ENCODE data around the gene ACKR2.
"Not testable (repeated sequence)": the region's sequence is repeated elsewhere in the genome, so short reads cannot be mapped to it uniquely, and the experiment has no call there.

The ACKR2 gene

DNA sequence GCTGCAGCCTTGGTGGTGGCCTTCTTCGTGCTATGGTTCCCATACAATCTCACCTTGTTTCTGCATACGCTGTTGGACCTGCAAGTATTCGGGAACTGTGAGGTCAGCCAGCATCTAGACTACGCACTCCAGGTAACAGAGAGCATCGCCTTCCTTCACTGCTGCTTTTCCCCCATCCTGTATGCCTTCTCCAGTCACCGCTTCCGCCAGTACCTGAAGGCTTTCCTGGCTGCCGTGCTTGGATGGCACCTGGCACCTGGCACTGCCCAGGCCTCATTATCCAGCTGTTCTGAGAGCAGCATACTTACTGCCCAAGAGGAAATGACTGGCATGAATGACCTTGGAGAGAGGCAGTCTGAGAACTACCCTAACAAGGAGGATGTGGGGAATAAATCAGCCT lies 56.0 kb downstream of the ACKR2 start:
- no peak for DNase-seq

DNA sequence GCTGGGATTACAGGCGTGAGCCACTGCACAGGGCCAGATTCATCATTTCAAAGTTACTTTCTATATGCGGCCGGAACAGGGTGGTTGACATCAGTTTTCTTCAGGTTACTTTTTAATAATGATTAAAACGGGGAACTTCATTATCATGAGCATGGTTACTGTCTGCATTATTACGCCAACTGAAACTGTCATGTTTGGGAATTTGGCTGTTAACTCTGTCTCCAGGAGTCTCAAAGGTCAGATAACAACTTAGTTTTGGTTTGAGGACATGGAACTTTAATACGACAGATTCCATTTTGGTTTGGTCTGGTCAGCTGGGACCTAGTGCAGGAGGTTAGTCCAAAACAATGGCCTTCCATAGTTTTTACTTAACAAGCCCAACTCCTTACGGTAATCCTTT lies 57.9 kb downstream of the ACKR2 start:
- no peak for DNase-seq

DNA sequence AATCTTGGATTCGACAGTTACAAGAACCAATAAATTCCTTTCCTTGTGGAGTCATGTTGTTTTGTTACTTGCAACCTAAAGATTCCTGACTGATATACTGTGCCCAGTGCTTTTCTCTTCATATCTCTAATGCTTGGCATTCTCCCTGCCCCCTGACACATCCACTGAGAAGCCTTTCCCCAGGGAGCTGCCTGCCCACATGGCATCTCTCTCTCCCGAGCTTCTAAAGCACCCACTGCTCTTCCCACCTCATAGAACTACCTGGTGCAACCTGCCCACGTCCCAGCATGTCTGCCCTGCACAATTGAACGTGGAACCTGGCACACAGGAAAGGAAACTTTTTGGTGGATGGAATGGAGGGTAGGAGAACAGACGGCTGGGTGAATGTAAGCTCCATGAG lies 59.6 kb downstream of the ACKR2 start:
- no peak for DNase-seq

- DNase-seq, result no peak
Measured at GRCh38 chr3:42871592-42872196, 62.4 kb downstream of the ACKR2 start.

- no peak for DNase-seq
Measured at GRCh38 chr3:42872718-42873117, 63.5 kb downstream of the ACKR2 start.

DNA sequence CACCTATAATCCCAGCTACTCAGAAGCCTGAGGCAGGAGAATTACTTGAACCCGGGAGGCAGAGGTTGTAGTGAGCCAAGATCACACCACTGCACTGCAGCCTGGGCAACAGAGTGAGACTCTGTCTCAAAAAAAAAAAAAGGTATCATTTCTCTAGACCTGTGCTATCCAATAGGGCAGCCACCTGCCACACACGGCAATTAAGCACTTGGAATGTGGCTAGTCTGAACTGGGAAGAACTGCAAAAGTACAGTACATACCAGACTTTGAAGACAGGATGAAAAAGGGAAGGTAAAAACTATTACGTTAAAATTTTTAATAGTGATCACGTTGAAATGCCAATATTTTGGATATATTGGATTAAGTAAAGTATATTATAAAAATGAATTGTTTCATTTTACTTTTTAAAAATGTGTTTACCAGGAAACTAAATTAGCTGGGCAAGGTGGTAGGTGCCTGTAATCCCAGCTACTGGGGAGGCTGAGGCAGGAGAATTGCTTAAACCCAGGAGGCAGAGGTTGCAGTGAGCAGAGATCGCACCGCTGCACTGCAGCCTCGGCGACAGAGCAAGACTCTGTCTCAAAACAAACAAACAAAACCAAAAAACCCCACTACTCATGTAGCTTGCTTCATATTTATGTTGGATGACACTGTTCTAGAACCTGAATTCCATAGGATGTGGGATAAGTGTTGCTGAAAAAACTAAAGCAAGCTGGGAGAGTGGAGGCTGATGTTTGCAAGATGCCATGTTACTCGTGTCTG lies 64.2 kb downstream of the ACKR2 start:
- no peak for DNase-seq

DNA sequence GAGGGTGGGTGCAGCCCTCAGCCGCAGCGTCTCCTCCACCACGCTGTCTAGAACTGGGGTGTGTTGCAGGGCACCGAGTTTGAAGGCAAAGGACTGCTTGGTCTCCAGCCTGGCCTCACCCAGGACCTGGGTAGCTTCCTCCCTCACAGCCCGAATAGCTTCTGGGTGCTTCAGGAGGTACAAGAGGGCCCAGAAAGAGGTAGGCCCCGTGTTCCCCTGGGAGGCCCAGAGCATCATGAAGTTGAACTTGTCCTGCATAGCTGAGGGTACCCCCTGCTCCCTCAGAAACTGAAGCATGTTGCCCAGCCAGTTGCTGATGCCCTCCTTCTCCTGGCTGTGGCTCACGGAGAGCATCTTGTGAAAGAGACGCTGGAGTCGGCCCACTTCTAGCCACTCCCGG lies 65.5 kb downstream of the ACKR2 start:
- no peak for DNase-seq

- DNase-seq, result no peak
Measured at GRCh38 chr3:42875325-42876151, 66.3 kb downstream of the ACKR2 start, which contains the start of gene CYP8B1. CYP8B1 (minus strand) TSS chr3:42875879; CDS start chr3:42875816, 63 bp downstream.

GRCh38 chr3:42876401-42876800 lies 67.2 kb downstream of the ACKR2 start:
- no peak for DNase-seq

DNA sequence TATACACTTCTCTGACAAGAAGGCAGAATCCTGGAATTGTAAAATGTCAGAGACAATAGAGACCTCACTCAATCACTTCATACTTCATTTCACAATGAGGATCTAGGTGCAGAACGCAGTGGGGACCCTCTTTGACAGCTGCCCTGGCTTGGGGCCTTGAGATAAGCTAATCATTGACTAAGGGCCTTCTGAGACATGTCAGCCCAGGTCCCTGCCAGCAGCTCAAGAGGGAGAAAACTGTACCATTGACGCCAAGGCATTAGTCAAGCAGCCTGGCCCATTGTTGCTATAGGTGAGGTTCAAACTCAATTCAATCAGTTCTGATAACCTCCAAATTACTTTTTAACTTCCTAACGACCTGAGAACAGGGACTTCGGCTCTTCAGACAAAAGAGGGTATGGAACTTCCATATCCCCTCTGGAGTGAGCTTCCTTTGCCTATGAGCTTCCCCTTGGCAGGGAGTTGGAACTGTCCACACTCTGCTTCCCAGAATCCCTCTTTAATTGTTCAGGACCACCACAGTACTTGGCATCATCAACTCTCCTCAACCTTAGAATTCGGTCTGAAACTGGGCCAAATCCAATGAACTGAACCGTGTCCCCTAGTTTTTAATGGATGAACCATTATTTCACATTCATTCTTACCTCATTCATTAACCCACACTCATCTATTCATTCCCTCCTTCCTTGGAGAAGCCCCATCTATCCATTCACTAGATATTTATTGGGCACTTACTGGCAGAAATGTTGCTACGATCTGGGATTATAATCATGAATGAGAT lies 67.9 kb downstream of the ACKR2 start:
- DNase-seq, result no peak

DNA sequence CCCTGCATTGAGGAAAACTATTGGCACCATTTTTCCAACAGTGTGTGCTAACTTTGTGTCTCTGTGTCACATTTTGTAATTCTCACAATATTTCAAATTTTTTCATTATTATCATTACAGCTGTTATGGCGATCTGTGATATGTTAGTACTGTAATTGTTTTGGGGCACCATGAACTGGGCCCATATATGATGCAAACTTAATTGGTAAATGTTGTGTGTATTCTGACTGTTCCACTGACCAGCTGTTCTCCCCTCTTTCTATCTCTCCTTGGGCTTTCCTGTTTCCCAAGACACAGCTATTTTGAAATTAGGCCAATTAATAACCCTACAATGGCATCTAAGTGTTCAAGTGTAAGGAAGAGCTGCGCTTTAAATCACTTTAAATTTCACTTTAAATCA lies 68.6 kb downstream of the ACKR2 start:
- DNase-seq, result no peak

DNA sequence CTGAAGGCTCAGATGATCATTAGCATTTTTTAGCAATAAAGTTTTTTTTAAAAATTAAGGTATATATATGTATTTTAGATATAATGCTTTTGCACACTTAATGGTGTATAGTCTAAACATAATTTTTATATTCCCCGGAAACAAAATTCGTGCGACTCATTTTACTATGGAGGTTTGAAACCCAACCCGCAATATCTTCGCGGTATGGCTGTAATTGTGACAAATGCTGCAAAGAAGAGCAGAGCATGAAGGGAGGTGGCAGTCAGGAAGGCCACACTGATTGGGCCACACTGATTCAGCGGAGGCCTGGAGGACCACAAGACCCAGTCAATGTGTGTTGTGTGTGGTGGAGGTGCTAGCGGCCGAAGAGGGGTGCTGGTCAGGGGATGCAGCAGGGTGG lies 70.9 kb downstream of the ACKR2 start:
- DNase-seq, result no peak

- DNase-seq, result peak; percentile 86 to 89
Measured at GRCh38 chr3:42880601-42881451, 71.6 kb downstream of the ACKR2 start.

- not testable (repeated sequence) for DNase-seq
Measured at GRCh38 chr3:42883251-42883930, 74.1 kb downstream of the ACKR2 start.

GRCh38 chr3:42884324-42884723 lies 75.1 kb downstream of the ACKR2 start:
- no peak for DNase-seq

DNA sequence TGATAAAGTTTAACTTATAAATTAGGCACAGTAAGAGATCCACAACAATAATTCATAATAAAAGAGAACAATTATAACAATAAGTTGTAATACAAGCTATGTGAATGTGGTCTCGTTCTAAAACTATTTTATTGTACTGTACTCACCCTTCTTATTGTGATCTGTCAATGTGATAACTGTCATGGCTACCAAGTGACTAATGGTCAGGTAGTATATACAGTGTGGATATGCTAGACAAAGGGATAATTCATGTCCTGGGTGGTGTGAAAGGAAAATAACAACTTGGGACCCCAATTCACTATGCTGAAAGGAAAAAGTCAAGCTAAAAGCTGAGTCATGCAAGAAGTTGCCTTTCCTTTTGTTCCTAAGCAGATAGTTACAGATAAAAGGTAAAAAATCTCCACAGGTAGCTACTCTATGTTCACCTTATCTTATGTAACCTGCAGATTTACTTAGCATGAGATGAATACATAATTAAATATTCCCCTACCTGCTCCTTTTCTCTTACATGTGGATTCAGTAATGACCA lies 77.1 kb downstream of the ACKR2 start:
- DNase-seq, result no peak

GRCh38 chr3:42887084-42887483 lies 77.8 kb downstream of the ACKR2 start:
- DNase-seq, result no peak

- DNase-seq, result no peak
Measured at GRCh38 chr3:42891042-42891441, 81.8 kb downstream of the ACKR2 start.

DNA sequence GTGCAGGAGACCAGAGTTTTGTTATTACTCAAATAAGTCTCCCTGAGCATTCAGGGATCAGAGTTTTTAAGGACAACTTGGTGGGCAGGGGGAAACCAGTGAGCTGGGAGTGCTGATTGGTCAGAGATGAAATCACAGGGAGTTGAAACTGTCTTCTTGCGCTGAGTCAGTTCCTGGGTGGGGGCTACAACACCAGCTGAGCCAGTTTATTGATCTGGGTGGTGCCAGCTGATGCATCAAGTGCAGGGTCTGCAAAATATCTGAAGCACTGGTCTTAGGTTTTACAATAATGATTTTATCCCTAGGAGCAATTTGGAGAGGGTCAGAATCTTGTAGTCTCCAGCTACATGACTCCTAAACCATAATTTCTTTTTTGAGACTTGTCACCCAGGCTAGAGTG lies 82.9 kb downstream of the ACKR2 start:
- DNase-seq, result no peak

GRCh38 chr3:42892807-42893206 lies 83.6 kb downstream of the ACKR2 start:
- DNase-seq, result no peak

Measured in stimulated activated CD4-positive, alpha-beta T cell treated with anti-CD3 and anti-CD28 coated beads, Interleukin-2, amount 100 ng/mL, for 24 hours (primary cell).